Measurements from ENCODE around the gene TST. TPM values are rescaled to one million over a fixed set of nuclear protein-coding genes. Genes with fewer than 3 reads are reported as not detected.

Gene TST
- total and polyA plus RNA-seq, 2 donors (not counting 3 experiments of a cell fraction or from before 2014, with no cell fraction given): 39.2 to 95.1 TPM

DNA sequence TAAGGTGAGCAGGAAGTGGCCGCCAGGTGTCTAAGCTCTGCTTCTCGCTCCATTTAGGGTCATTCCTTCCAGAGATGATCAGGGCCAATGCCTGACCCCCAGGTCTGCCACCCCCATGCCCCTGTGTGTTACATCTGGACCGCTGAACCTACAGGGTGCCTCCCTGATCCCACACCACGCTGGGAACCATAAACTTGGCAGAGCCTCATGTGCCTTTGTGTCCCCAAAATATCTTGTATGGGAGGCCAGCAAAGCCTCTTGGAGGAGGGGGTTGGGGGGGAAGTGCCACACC is 3.7 kb downstream of the TST start:
- Histone ChIP-seq H3K9ac (replicated peaks; ENCODE audit: extremely low read depth, insufficient read depth, low read length) (no peak overlapping the region), H3K4me3 (replicated peaks in 1 of 3; ENCODE audit: insufficient read depth in 1 of 3, low read depth in 1 of 3, low read length in 3 of 3) (no peak overlapping the region), H3K27me3 (ENCODE audit: control insufficient read depth in 2 of 2, insufficient read depth in 2 of 2, low read length in 2 of 2) (no peaks in the 10 kb centered on the region), H3K4me2 (ENCODE audit: insufficient read depth, low read length) (no peak overlapping the region), H3K9me3 (replicated peaks; ENCODE audit: control insufficient read depth, insufficient read depth, low read length) (no peaks in the 10 kb centered on the region), H3K9me1 (replicated peaks; ENCODE audit: control insufficient read depth, extremely low read depth, insufficient read depth, low read length) (no peaks in the 10 kb centered on the region), H3K36me3 (ENCODE audit: control insufficient read depth in 2 of 2, extremely low read depth in 1 of 2, insufficient read depth in 2 of 2, low read length in 2 of 2) (peaks cover 2 to 6% of the 10 kb centered on the region in 2 experiments), H4K20me1 (replicated peaks; ENCODE audit: control insufficient read depth, extremely low read depth, insufficient read depth, low read length) (no peaks in the 10 kb centered on the region), H3K27ac (ENCODE audit: insufficient read depth, low read depth, low read length) (no peak overlapping the region), H2AFZ (ENCODE audit: low read depth, low read length) (no peak overlapping the region), H3K4me1 (ENCODE audit: control insufficient read depth, extremely low read depth, insufficient read depth, low read length) (peaks cover 12% of the 10 kb centered on the region), H3K79me2 (ENCODE audit: control insufficient read depth, insufficient read depth, low read length) (peaks cover 18% of the 10 kb centered on the region)
- no peak for FAIRE-seq
- no peak for DNase-seq (ENCODE audit: low read depth, low spot score)
- BruUV-seq (replicated peaks): no TSS peak
- TF ChIP-seq JUN (IDR thresholded peaks at IDR 0.05; ENCODE audit: borderline replicate concordance, insufficient read depth, insufficient read length, low read depth) (no peak), POLR2A (IDR thresholded peaks at IDR 0.05; ENCODE audit: low read depth, low read length) (no peak)
- CTCF ChIA-PET: no interaction called here
- dilution Hi-C loops (cut with MboI; ENCODE audit: extremely low pct_ligation_motif_present, low sequenced_read_pairs) (no loop called here), intact Hi-C loops (cut with micrococcal nuclease) (no loop called here)
- POLR2A ChIA-PET: no interaction called here

DNA sequence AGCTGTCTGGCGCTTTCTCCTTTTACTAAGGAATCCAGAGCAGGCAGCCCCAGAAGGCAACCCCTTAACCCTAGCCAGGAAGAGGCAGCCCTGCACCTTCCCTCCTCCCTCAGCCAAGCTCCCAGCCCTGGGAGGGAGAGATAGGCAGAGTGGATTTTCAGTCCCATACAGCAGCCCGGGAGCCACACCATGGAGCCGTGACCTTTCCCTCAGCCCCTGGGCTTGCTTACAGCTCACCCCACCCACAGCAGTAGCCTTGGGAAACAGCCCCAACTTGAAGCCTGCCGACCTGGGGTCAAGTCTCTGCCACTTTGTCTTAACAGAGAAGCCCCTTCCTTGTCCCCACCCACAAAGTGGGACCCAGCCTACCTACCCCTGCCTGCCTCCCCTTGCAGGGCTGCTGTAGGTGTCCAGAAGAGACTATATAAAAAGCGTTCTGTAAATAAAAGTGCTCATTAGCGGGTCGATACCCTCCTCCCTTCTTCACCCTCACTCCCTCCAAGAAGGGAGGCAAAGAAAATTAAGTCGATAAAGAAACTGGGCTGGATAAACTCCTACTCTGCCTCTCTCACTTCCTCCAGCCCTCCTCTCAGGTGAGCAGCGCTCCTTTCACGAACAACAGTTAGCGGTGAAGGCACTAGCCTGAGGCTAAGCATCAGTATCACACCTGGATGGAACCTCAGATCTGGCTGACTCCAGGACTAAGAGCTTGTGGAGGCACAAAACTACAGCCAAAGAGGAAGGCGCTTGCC is 4.2 kb downstream of the TST start:
- Histone ChIP-seq H3K9me3 (replicated peaks; ENCODE audit: control insufficient read depth, insufficient read depth, low read length) (no peaks in the 10 kb centered on the region), H3K36me3 (ENCODE audit: control insufficient read depth in 2 of 2, extremely low read depth in 1 of 2, insufficient read depth in 2 of 2, low read length in 2 of 2) (peaks cover 2 to 6% of the 10 kb centered on the region in 2 experiments), H3K27me3 (ENCODE audit: control insufficient read depth in 2 of 2, insufficient read depth in 2 of 2, low read length in 2 of 2) (no peaks in the 10 kb centered on the region), H3K4me3 (replicated peaks in 1 of 3; ENCODE audit: insufficient read depth in 1 of 3, low read depth in 1 of 3, low read length in 3 of 3) (no peak overlapping the region), H3K27ac (ENCODE audit: insufficient read depth, low read depth, low read length) (no peak overlapping the region), H3K9ac (replicated peaks; ENCODE audit: extremely low read depth, insufficient read depth, low read length) (no peak overlapping the region), H4K20me1 (replicated peaks; ENCODE audit: control insufficient read depth, extremely low read depth, insufficient read depth, low read length) (no peaks in the 10 kb centered on the region), H2AFZ (ENCODE audit: low read depth, low read length) (no peak overlapping the region), H3K4me2 (ENCODE audit: insufficient read depth, low read length) (no peak overlapping the region), H3K4me1 (ENCODE audit: control insufficient read depth, extremely low read depth, insufficient read depth, low read length) (peaks cover 9% of the 10 kb centered on the region), H3K9me1 (replicated peaks; ENCODE audit: control insufficient read depth, extremely low read depth, insufficient read depth, low read length) (no peaks in the 10 kb centered on the region), H3K79me2 (ENCODE audit: control insufficient read depth, insufficient read depth, low read length) (peaks cover 12% of the 10 kb centered on the region)
- CTCF ChIA-PET: interaction anchor here (0.8 kb wide), 1 partner anchor 141 kb away, joined by 3 read pairs; no protein-coding TSS in a partner anchor
- dilution Hi-C loops (cut with MboI; ENCODE audit: extremely low pct_ligation_motif_present, low sequenced_read_pairs) (no loop called here), intact Hi-C loops (cut with micrococcal nuclease) (no loop called here)
- POLR2A ChIA-PET: no interaction called here
- FAIRE-seq (no peak), DNase-seq (ENCODE audit: low read depth, low spot score) (no peak)
- BruUV-seq (replicated peaks): no TSS peak
- no peak for TF ChIP-seq MYC (IDR thresholded peaks at IDR 0.05; ENCODE audit: low read depth, low read length)
- TF ChIP-seq, protein P1, sequence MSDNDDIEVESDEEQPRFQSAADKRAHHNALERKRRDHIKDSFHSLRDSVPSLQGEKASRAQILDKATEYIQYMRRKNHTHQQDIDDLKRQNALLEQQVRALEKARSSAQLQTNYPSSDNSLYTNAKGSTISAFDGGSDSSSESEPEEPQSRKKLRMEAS (IDR thresholded peaks at IDR 0.05; ENCODE audit: insufficient read depth, insufficient read length): no peak
- no peak for TF ChIP-seq EZH2 (IDR thresholded peaks at IDR 0.05; ENCODE audit: borderline replicate concordance, low read depth, low read length, severe bottlenecking)
- TF ChIP-seq JUN (IDR thresholded peaks at IDR 0.05; ENCODE audit: borderline replicate concordance, insufficient read depth, insufficient read length, low read depth): no peak
- TF ChIP-seq, protein P2, sequence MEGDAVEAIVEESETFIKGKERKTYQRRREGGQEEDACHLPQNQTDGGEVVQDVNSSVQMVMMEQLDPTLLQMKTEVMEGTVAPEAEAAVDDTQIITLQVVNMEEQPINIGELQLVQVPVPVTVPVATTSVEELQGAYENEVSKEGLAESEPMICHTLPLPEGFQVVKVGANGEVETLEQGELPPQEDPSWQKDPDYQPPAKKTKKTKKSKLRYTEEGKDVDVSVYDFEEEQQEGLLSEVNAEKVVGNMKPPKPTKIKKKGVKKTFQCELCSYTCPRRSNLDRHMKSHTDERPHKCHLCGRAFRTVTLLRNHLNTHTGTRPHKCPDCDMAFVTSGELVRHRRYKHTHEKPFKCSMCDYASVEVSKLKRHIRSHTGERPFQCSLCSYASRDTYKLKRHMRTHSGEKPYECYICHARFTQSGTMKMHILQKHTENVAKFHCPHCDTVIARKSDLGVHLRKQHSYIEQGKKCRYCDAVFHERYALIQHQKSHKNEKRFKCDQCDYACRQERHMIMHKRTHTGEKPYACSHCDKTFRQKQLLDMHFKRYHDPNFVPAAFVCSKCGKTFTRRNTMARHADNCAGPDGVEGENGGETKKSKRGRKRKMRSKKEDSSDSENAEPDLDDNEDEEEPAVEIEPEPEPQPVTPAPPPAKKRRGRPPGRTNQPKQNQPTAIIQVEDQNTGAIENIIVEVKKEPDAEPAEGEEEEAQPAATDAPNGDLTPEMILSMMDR (IDR thresholded peaks at IDR 0.05; ENCODE audit: extremely low read depth in 1 of 2, insufficient read depth in 1 of 2, low read depth in 1 of 2, low read length in 2 of 2): no peak
- no peak for TF ChIP-seq GATA2 (IDR thresholded peaks at IDR 0.05; ENCODE audit: insufficient read depth, insufficient read length, low read depth, low read length)
- no peak for TF ChIP-seq POLR2AphosphoS5 (IDR thresholded peaks at IDR 0.05; ENCODE audit: insufficient read depth, low read depth, low read length)
- TF ChIP-seq POLR2A (IDR thresholded peaks at IDR 0.05; ENCODE audit: low read depth, low read length): no peak
- no peak for TF ChIP-seq FOS (IDR thresholded peaks at IDR 0.05; ENCODE audit: borderline replicate concordance, insufficient read depth, low read length)
